ENCODE data around the gene POLR3B. TPM values are rescaled to one million over a fixed set of nuclear protein-coding genes. Genes with fewer than 3 reads are reported as not detected.

POLR3B gene
- total and polyA plus RNA-seq, 10 of the 15 experiments (the other 5 are each of a cell fraction or from before 2014, with no cell fraction given), result 2.3 to 10.5 (median 8.0) TPM

DNA sequence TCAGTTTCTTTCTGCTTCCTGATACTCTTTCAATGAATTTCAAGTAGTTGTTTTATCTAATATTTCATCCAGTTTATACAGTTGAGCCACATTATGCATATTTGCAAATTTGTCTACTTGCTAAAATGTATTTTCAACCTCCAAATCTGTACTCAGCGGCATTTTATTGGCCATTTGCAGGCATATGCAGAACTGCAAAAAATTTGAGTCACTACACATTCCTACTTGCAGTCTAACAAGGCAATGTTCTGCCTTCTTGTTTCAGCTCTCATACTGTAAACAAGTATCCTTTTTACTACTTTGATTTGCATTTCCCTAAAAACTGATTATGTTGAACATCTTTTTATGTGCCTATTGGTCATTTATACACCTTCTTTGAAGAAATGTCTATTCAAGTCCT lies 55.0 kb downstream of the POLR3B start (continued):
- no peak for TF ChIP-seq TBL1XR1 (IDR thresholded peaks at IDR 0.05; ENCODE audit: low read depth, low read length)
- no peak for TF ChIP-seq HDGF (IDR thresholded peaks at IDR 0.05)
- no peak for TF ChIP-seq NFXL1 (IDR thresholded peaks at IDR 0.05; ENCODE audit: borderline replicate concordance)
- no peak for TF ChIP-seq MEF2A (IDR thresholded peaks at IDR 0.05; ENCODE audit: insufficient read depth, low read depth, low read length)
- TF ChIP-seq, protein P1, sequence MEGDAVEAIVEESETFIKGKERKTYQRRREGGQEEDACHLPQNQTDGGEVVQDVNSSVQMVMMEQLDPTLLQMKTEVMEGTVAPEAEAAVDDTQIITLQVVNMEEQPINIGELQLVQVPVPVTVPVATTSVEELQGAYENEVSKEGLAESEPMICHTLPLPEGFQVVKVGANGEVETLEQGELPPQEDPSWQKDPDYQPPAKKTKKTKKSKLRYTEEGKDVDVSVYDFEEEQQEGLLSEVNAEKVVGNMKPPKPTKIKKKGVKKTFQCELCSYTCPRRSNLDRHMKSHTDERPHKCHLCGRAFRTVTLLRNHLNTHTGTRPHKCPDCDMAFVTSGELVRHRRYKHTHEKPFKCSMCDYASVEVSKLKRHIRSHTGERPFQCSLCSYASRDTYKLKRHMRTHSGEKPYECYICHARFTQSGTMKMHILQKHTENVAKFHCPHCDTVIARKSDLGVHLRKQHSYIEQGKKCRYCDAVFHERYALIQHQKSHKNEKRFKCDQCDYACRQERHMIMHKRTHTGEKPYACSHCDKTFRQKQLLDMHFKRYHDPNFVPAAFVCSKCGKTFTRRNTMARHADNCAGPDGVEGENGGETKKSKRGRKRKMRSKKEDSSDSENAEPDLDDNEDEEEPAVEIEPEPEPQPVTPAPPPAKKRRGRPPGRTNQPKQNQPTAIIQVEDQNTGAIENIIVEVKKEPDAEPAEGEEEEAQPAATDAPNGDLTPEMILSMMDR (IDR thresholded peaks at IDR 0.05 in 2 of 3, conservative IDR thresholded peaks at IDR 0.05 in 1 of 3; ENCODE audit: control insufficient read depth in 2 of 3, extremely low read depth in 1 of 3, insufficient read depth in 1 of 3, low read depth in 3 of 3, low read length in 3 of 3), result no peak
- TF ChIP-seq GATAD2B (conservative IDR thresholded peaks at IDR 0.05; ENCODE audit: low read depth), result no peak

DNA sequence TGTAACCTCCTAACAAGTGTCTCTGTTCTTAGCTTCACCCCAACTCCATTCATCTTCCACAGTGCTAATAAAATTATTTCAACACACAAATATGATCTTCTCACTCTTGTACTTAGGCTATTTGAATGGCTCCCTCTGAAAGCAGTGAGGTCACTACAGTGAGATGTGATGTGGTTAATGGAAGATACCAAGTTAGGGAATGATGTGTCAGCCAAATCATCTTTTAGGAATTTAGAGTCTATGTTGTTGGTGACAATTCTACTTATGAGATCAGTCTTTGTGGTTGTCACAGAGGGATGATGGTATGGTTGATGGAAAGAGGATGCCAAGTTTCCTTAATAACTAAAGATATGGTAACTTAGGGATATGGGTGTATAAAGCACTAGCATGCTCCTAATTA lies 57.6 kb downstream of the POLR3B start:
- Histone ChIP-seq H3K27me3 (replicated peaks in 1 of 2; ENCODE audit: control insufficient read depth in 2 of 2, insufficient read depth in 2 of 2, low read length in 1 of 2) (no peaks in the 10 kb centered on the region), H2AFZ (ENCODE audit: control insufficient read depth, low read depth, low read length) (no peak overlapping the region), H3K4me3 (no peak overlapping the region), H3K79me2 (ENCODE audit: control insufficient read depth, insufficient read depth, low read length) (no peaks in the 10 kb centered on the region), H3K9ac (ENCODE audit: control insufficient read depth, insufficient read depth, low read length) (no peak overlapping the region), H3K9me3 (replicated peaks; ENCODE audit: control insufficient read depth, insufficient read depth, low read length) (no peaks in the 10 kb centered on the region), H3K27ac (ENCODE audit: control insufficient read depth, insufficient read depth) (no peak overlapping the region), H3K4me1 (ENCODE audit: control insufficient read depth, insufficient read depth, low read length) (no peaks in the 10 kb centered on the region), H4K20me1 (ENCODE audit: control insufficient read depth, insufficient read depth) (no peaks in the 10 kb centered on the region), H3K36me3 (ENCODE audit: control insufficient read depth in 2 of 2, insufficient read depth in 2 of 2, low read length in 1 of 2) (no peaks in the 10 kb centered on the region; a peak in 3 of 4 replicates), H3K4me2 (ENCODE audit: control insufficient read depth, insufficient read depth) (no peak overlapping the region)
- no peak for TF ChIP-seq ZNF24 (IDR thresholded peaks at IDR 0.05)
- TF ChIP-seq POLR2A (IDR thresholded peaks at IDR 0.05; ENCODE audit: low read depth, low read length), result no peak
- TF ChIP-seq TARDBP (IDR thresholded peaks at IDR 0.05; ENCODE audit: borderline replicate concordance), result no peak
- no peak for TF ChIP-seq IKZF2 (IDR thresholded peaks at IDR 0.05)
- TF ChIP-seq STAT1 (conservative IDR thresholded peaks at IDR 0.05), result no peak
- no peak for TF ChIP-seq PAX8 (IDR thresholded peaks at IDR 0.05)
- no peak for TF ChIP-seq MTA2 (IDR thresholded peaks at IDR 0.05; ENCODE audit: low read depth)
- TF ChIP-seq, protein P2, sequence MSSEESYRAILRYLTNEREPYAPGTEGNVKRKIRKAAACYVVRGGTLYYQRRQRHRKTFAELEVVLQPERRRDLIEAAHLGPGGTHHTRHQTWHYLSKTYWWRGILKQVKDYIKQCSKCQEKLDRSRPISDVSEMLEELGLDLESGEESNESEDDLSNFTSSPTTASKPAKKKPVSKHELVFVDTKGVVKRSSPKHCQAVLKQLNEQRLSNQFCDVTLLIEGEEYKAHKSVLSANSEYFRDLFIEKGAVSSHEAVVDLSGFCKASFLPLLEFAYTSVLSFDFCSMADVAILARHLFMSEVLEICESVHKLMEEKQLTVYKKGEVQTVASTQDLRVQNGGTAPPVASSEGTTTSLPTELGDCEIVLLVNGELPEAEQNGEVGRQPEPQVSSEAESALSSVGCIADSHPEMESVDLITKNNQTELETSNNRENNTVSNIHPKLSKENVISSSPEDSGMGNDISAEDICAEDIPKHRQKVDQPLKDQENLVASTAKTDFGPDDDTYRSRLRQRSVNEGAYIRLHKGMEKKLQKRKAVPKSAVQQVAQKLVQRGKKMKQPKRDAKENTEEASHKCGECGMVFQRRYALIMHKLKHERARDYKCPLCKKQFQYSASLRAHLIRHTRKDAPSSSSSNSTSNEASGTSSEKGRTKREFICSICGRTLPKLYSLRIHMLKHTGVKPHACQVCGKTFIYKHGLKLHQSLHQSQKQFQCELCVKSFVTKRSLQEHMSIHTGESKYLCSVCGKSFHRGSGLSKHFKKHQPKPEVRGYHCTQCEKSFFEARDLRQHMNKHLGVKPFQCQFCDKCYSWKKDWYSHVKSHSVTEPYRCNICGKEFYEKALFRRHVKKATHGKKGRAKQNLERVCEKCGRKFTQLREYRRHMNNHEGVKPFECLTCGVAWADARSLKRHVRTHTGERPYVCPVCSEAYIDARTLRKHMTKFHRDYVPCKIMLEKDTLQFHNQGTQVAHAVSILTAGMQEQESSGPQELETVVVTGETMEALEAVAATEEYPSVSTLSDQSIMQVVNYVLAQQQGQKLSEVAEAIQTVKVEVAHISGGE (CRISPR knock-in tag; IDR thresholded peaks at IDR 0.05), result no peak
- no peak for TF ChIP-seq DPF2 (IDR thresholded peaks at IDR 0.05)
- TF ChIP-seq ZNF207 (IDR thresholded peaks at IDR 0.05; ENCODE audit: borderline replicate concordance), result no peak
- no peak for TF ChIP-seq ZNF274 (IDR thresholded peaks at IDR 0.05; ENCODE audit: insufficient read depth, insufficient read length)
- no peak for TF ChIP-seq SUPT20H (IDR thresholded peaks at IDR 0.05; ENCODE audit: borderline replicate concordance, control insufficient read depth, low read depth, low read length)
- in situ Hi-C loops (cut with MboI), result no loop called here
- FAIRE-seq (no peak), DNase-seq (ENCODE audit: low read depth, low spot score) (no peak), ATAC-seq (no peak)
- CTCF ChIA-PET, result no interaction called here
- POLR2A ChIA-PET, result no interaction called here
- RAD21 ChIA-PET (ENCODE audit: unreplicated experiment), result no interaction called here
- intact Hi-C loops (cut with micrococcal nuclease; ENCODE audit: unreplicated experiment), result no loop called here
- SMC1A ChIA-PET (ENCODE audit: uncharacterized antibody, unreplicated experiment), result no interaction called here
- no TSS peak for BruUV-seq (replicated peaks)

All from GM12878 (cell line).